HG03571 (cell line): ENCODE data around the gene KRTAP2-4.
"Not testable (repeated sequence)": the region's sequence is repeated elsewhere in the genome, so short reads cannot be mapped to it uniquely, and the experiment has no call there.

Experiments
- ATAC-seq: cut with Tn5 transposase; IDR thresholded peaks from one replicate; pipeline ENCODE4 v1.9.1; 2021; ENCODE audit not compliant: unreplicated experiment

The KRTAP2-4 gene

DNA sequence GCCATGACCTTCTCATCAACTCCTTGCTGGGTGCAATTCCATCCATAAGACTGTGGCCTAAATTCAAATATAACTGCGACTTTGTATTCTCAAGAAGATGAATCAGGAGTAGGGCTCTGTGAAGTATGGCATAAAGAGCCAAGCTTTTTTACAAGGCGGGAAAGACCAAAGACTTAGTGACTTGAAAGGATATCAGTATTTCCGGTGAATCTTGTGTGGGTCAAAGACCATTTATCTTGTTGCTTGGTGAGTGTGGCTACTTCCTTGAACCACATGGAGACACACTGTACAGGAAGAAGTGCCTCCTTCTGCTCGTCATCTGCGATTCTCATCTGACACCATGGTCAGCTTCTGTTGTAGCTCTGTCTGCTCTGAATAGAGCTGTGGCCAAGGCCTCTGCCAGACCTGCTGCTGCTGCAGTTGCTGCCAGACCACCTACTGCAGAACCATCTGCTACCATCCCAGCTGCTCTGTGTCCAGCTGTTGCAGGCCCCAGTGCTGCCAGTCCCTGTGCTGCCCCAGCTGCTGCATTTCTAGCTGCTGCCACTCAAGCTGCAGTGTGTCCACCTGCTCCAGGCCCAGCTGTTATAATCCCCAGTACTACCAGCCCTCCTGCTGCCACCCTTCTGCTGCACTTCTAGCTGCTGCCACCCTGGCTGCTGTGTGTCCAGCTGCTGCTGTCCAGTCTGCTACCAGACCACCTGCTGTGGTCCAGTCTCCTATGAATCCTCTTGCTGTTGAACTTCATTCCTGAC is 6.1 kb upstream of the KRTAP2-4 start:
- no peak for ATAC-seq

DNA sequence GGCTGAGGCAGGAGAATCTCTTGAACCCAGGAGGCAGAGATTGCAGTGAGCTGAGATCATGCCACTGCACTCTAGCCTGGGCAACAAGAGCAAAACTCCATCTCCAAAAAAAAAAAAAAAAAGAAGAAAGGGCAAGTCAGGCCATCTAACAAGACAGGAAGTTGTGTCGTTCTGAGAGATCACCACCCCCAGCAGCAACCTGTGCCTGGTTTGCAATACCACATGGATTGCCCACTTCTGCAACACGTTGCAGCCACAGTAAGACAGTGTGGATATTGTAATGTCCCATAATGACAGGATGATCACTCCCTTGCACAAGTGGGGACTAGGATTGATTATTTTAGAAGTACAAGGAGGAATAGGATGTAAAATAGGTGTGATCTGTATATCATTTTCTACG is 3.4 kb upstream of the KRTAP2-4 start:
- no peak for ATAC-seq

DNA sequence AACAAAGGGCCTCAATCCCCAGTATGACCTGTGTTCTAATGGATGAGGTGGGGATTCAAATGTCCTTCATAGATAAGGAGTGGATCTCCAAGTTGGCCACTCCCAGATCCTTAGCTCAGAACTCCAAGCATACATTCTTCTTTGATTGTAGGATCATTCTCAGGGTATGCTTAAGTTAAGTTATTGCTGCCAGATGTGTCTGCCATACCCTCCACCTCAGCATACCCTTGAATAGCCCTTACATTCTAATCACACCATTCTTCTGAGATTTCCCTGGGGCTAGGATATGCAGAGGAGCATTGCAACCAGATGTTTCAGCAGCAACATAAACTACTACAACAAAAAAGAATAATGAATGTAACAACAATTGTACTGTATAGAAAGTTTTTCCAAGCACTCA is 1.6 kb upstream of the KRTAP2-4 start:
- ATAC-seq: no peak

DNA sequence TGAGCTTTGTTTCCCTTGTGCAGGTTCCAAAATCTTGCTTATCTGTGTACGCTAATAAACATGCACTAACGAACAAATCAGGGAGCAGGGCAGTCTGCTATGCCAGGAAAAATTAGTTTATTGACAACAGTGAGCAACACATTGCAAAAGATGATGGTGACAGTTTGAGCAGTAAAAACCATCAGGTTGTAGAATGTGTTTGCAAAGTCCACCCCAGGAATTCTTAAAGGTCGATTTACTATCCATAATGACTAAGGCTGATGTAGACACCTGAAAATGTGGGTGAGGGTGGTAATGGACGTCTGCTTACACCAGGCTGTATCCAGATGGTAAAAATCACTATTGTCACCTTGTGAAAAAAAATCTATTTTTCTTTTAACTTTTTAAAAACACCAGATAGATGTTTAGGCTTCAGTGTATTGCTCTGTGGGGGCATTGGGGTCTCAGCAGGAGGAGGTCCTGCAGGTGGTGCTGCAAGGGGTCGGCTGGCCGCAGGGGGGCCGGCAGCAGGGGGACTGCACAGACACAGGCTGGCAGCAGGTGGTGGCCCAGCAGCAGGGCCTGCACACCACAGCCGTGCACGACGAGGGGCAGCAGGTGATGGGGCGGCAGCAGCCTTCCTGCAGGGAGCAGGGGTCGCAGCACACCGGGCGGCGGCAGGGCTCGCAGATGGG is 526 bp downstream of the KRTAP2-4 start:
- not testable (repeated sequence) for ATAC-seq

DNA sequence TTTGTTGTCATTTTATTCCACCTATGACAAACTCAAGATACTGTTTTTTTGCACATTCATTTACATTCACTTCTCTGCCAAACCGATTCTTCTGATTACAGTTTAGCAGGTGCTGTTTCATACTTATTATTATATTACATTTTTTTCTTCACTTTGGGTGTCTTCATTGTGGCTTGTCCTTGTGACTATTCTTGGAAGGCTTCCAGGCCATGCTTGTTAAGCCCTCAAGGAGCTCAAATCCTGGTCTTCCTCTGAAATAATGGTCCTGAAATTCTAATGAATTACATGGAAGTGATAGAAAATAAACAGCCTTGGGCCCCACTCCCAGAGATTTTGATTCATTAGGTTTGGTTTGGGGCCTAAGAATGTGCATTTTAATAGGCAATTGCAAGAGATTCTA is 1.4 kb downstream of the KRTAP2-4 start:
- no peak for ATAC-seq

DNA sequence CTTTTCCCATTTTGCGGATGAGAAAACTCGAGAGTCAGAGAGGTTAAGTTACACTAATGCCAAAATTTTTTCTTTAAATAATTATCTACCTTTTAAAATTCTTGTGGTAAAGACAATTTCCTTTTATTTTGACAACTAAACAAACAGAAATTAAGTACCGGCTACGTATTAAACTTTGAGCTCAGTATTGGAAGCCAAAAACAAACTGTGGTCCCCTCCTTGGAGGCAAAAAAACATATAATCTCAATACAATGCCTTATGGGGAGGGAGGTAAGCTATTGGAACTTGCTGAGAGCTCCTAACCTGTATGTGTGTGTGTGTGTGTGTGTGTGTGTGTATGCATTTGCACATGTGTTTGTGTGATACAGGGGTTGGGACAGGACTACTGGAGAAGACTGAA is 2.2 kb downstream of the KRTAP2-4 start:
- ATAC-seq: no peak

DNA sequence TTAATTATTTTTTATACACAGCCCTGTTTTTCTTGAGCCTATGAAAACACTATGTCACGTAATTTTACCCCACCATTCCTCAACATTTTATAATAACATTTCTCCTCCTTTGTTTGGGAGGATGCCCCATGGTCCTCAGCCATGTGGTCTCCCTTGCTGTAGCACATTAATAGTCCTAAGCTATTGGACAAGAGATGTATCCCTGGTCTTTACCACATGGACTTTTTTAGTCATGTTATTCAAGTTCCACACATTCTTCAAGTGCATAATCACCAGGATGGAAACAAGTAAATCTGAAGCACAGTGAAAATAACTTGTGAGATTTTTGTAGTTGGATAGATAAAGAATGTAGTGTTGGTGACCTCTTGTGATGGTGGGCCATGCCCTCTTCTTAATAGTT is 3.7 kb downstream of the KRTAP2-4 start:
- ATAC-seq: no peak

DNA sequence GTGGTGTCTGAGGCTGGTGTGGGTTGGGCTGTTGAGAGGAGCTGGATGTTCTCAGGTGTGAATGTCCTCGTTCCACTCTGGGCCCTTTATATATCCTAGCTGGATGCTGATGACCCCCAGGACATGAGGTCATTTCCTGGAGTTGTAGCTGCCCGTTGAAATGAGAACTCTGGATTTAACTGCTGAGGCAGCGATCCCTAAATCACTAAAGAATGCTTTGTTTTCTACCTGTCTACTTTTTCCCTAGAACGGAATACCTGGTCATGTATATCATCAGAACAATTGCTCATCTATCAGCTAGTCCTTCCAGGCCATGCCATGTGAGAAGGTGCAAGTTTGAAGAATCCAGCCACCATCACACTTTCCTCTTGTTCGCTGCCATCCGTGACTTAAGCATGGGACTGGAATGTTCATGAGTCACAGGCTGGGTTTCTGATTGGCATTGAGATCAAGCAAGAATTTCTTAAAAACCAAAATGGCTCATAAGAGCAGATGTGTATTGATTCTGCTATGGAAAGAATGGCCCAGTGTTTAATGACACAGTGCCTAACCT is 5.6 kb downstream of the KRTAP2-4 start, which contains the start of gene KRTAP2-3:
TSS of gene KRTAP2-3 (minus strand) at position 63 of the 553 bp plus-strand sequence. CDS start 64 bp downstream, outside the sequence.
- ATAC-seq: no peak

DNA sequence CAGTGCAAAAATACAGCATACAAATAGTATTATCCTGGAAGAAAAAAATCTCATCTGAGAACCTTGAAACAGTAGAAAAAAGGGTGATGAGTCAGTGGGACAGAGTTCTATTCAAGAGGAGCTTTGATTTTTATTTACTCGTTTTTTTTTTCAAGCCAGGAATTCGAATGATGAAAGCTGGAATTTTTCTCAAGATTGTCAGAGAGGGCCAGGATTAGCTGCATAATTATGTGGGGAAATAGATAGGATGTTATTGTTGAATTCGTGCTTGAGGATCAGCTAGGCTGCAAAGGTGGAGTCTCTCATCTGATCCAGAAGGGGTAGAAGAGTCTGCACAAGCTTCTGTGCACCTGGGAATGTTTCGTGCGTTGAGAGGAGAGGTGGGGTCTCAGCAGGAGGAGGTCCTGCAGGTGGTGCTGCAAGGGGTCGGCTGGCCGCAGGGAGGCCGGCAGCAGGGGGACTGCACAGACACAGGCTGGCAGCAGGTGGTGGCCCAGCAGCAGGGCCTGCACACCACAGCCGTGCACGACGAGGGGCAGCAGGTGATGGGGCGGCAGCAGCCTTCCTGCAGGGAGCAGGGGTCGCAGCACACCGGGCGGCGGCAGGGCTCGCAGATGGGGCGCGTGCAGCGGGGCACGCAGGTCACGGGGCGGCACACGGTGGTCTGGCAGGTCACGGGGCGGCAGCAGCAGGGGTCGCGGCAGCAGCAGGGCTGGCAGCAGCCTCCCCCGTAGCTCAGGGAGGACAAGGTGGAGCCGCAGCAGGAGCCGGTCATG is 6.2 kb downstream of the KRTAP2-4 start:
- ATAC-seq: not testable (repeated sequence)

DNA sequence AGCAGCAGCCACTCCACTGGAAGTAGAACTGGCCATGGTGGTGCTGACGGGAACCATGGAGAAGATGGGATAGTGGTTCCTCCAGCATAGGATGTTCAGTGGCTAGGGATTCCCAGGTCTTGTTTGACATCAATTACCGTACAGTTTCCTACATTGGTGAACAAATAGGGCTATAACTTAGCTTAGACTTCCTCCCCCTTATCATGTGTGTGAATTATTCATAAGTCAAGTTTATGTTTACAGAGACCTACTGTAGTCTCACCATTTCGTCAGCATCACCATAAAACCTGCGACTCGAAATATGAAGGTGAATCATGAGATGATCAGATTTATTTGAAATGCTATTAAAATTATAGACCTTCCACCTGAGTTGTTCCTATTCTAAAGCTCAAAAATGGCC is 6.9 kb downstream of the KRTAP2-4 start:
- no peak for ATAC-seq

DNA sequence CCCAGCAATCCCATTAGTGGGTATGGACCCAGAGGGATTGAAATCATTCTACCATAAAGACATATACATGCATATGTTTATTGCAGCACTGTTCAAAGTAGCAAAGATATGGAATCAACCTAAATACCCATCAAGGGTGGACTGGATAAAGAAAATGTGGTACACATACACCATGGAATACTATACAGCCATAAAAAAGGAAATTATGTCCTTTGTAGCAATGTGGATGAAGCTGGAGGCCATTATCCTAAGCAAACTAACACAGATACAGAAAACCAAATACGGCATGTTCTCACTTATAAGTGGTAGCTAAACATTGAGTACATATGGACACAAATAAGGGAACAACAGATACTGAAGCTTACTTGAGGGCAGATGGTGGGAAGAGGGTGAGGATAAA is 8.1 kb downstream of the KRTAP2-4 start:
- no peak for ATAC-seq

DNA sequence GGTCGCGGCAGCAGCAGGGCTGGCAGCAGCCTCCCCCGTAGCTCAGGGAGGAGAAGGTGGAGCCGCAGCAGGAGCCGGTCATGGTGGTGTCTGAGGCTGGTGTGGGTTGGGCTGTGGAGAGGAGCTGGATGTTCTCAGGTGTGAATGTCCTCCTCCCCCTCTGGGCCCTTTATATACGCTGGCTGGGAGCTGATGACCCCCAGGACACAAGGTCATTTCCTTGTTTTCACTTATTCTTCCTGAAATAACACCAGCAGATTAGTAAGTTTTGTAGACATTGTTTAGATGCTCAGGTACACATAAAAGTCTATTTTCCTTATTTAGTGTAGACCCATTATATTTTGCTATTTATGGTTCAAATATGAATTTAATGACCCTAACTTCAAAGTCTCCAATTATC is 10.5 kb downstream of the KRTAP2-4 start, which contains the start of gene KRTAP2-2:
TSS of gene KRTAP2-2 (minus strand) at position 101 of the 400 bp plus-strand sequence. CDS start at position 82, 19 bp downstream.
- not testable (repeated sequence) for ATAC-seq

DNA sequence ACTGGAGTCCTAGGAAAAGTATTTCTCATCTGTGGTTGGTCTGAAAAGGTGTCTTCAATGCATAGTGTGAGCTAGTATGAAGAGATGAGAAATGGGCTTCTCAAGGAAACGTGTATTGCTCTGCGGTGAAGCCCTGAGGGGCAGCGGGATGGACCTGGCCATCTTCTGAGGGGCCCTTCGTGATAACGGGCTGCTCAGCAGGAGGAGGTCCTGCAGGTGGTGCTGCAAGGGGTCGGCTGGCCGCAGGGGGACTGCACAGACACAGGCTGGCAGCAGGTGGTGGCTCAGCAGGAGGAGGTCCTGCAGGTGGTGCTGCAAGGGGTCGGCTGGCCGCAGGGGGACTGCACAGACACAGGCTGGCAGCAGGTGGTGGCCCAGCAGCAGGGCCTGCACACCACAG is 11.1 kb downstream of the KRTAP2-4 start:
- not testable (repeated sequence) for ATAC-seq

DNA sequence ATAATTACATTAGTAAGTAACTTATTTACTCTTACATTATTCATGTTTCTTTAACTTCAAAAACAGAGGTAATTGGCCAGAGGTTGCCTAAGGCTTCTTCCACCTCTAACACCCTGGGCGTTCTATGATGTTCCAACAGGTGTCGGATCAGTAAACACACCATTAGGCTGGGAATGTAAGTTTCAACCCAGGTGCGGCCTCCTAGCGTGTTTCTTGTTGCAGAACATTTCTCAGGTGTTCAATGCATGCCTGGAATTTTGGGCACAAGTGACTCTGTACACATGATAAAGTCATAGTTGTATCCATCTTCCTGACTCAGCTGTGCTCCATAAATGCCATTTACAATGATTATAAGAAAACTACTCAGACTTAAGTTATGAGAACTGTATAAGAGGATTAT is 11.7 kb downstream of the KRTAP2-4 start:
- no peak for ATAC-seq

DNA sequence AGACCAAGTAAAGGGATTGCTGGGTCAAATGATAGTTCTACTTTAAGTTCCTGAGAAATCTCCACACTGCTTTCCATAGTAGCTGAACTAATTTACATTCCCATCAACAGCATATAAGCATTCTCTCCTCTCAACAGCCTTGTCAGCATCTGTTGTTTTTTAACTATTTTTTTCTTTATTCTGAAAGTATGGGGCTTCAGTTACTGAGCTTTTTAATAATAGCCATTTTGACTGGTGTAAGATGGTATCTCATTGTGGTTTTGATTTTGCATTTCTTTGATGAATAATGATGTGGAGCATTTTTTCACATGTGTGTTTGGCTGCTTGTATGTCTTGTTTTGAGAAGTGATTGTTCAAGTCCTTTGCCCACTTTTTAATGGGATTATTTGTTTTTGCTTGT is 13.1 kb downstream of the KRTAP2-4 start:
- ATAC-seq: no peak

DNA sequence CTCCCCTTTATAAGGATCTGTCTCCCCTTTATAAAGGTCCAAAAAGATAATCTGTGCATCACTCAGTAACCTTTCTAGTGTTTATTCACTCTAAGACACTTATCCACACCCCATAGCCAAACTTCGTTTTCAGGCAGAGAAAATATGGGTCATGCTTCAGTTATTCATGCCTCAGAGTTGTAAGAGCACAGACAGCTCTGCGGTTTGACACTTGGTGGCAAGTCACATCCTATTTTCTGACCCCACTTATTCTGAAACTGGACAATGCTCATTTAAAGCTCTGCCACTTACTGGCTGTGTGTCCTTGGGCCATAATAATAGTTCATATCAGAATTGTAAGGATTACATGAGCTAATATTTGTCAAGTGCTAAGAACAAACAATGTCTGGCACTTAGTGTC is 16.6 kb downstream of the KRTAP2-4 start:
- ATAC-seq: no peak

DNA sequence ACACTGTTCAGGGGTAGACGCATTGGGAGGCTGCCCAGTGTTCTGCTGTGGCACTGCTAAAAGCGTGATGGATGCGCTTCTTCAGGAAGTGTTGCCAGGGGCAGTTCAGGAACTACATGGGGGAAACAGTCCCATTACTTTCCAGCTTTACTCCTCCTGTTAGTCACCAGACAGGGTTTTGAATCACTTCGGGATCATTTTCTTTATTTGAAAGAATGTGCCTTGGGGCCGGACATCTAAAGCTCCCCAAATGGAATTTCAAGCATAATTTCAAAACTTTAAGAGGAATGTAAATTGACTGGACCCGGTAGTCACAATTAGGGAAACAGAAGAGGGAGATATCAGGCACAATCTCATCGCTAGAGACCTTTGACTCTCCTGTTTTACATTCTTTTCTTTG is 17.2 kb downstream of the KRTAP2-4 start:
- ATAC-seq: no peak

DNA sequence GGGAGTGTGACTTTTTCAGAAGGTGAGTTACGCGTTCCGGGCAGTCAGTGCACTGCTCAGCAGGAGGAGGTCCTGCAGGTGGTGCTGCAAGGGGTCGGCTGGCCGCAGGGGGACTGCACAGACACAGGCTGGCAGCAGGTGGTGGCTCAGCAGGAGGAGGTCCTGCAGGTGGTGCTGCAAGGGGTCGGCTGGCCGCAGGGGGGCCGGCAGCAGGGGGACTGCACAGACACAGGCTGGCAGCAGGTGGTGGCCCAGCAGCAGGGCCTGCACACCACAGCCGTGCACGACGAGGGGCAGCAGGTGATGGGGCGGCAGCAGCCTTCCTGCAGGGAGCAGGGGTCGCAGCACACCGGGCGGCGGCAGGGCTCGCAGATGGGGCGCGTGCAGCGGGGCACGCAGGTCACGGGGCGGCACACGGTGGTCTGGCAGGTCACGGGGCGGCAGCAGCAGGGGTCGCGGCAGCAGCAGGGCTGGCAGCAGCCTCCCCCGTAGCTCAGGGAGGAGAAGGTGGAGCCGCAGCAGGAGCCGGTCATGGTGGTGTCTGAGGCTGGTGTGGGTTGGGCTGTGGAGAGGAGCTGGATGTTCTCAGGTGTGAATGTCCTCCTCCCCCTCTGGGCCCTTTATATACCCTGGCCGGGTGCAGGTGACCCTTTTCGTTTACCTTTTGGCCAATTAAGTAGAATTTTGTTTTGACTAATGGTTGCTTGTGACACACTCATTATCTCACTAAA is 18.8 kb downstream of the KRTAP2-4 start, which contains the start of gene KRTAP2-1:
TSS of gene KRTAP2-1 (minus strand) at position 582 of the 731 bp plus-strand sequence. CDS start at position 533, 49 bp downstream.
- ATAC-seq: not testable (repeated sequence)

DNA sequence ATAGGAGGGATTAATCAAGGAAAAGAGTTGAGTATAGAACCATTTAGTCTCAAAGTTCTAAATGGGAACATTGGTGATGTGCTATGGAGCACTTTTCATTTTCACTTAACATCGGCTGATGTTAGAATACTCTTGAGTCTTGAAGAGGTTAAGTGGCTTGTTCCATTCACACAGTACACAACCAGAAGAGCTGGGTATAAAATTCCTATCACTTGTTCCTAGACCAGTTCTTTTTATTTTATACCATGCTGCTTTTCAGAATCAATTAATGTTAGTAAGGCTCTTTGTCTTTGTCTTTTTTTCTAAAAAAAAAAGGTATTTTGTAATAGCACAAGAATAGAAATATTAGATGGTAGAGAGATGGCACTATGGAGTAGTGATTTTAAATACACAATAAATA is 22.7 kb downstream of the KRTAP2-4 start:
- ATAC-seq: no peak

DNA sequence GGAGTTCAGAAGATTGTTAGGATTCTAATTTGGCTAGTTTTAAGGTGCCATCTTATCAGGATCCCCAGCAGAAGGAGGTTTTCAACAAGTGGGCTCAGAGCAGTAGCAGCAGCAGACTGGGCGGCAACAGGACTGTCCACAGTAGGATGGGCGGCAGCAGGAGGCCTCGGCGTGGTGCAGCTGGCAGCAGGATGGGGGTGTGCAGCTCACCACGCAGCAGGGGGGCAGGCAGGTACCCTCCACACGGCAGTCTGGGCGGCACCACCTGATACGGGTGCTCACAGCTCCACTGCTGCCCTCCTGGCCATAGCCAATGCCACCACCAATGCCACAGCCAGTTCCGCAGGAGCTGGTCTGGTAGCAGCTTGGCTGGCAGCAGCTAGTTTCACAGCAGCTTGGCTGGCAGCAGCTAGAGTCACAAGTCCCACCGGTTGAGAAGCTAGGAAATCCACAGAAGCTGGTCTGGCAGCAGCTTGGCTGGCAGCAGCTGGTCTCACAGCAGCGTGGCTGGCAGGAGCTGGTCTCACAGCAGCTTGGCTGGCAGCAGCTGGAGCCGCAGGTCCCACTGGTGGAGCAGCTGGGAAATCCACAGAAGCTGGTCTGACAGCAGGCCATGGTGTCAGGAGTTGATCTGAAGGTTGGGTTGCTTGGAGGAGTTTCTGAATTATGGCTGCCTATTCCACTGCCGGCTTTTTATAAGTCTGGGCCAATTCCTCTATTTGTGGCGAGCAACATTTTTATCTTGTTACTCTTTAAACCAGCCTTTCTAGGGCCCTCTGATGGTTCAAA is 24.7 kb downstream of the KRTAP2-4 start, which contains the start of gene KRTAP1-1:
TSS of gene KRTAP1-1 (minus strand) at position 668 of the 789 bp plus-strand sequence. CDS start at position 615, 53 bp downstream.
- ATAC-seq: not testable (repeated sequence)
